SIG-M5 (cell line): Measurements from ENCODE around the gene DBNL.

Experiments used
- DNase-seq: peaks from one replicate; lab custom pipeline; 2025; lab: John Stamatoyannopoulos, UW

The DBNL gene

GRCh38 chr7:44043902-44044301 is 600 bp upstream of the DBNL start:
- no peak for DNase-seq

- no peak for DNase-seq
Observed at GRCh38 chr7:44045226-44046014, 918 bp downstream of the DBNL start.

GRCh38 chr7:44046321-44047061 is 2.0 kb downstream of the DBNL start:
- DNase-seq, result peak; percentile 60

GRCh38 chr7:44048031-44048795 is 3.7 kb downstream of the DBNL start:
- DNase-seq, result no peak

- no peak for DNase-seq
Observed at GRCh38 chr7:44050121-44050914, 5.8 kb downstream of the DBNL start.

- no peak for DNase-seq
Observed at GRCh38 chr7:44050915-44051560, 6.5 kb downstream of the DBNL start.

GRCh38 chr7:44051611-44052220 is 7.2 kb downstream of the DBNL start:
- no peak for DNase-seq

- no peak for DNase-seq
Observed at GRCh38 chr7:44052771-44053365, 8.4 kb downstream of the DBNL start.

GRCh38 chr7:44056681-44057080 is 12.2 kb downstream of the DBNL start:
- no peak for DNase-seq

- DNase-seq, result no peak
Observed at GRCh38 chr7:44057181-44057848, 12.8 kb downstream of the DBNL start.

GRCh38 chr7:44057849-44058758 is 13.6 kb downstream of the DBNL start:
- DNase-seq, result no peak

- DNase-seq, result no peak
Observed at GRCh38 chr7:44058759-44059218, 14.3 kb downstream of the DBNL start.

- DNase-seq, result no peak
Observed at GRCh38 chr7:44059219-44060090, 15.0 kb downstream of the DBNL start.

GRCh38 chr7:44060091-44060947 is 15.8 kb downstream of the DBNL start:
- DNase-seq, result no peak

GRCh38 chr7:44060948-44061644 is 16.6 kb downstream of the DBNL start:
- DNase-seq, result no peak

- DNase-seq, result no peak
Observed at GRCh38 chr7:44061645-44062179, 17.2 kb downstream of the DBNL start.
